ENCODE results near the gene SPATS2L.

Gene SPATS2L

DNA sequence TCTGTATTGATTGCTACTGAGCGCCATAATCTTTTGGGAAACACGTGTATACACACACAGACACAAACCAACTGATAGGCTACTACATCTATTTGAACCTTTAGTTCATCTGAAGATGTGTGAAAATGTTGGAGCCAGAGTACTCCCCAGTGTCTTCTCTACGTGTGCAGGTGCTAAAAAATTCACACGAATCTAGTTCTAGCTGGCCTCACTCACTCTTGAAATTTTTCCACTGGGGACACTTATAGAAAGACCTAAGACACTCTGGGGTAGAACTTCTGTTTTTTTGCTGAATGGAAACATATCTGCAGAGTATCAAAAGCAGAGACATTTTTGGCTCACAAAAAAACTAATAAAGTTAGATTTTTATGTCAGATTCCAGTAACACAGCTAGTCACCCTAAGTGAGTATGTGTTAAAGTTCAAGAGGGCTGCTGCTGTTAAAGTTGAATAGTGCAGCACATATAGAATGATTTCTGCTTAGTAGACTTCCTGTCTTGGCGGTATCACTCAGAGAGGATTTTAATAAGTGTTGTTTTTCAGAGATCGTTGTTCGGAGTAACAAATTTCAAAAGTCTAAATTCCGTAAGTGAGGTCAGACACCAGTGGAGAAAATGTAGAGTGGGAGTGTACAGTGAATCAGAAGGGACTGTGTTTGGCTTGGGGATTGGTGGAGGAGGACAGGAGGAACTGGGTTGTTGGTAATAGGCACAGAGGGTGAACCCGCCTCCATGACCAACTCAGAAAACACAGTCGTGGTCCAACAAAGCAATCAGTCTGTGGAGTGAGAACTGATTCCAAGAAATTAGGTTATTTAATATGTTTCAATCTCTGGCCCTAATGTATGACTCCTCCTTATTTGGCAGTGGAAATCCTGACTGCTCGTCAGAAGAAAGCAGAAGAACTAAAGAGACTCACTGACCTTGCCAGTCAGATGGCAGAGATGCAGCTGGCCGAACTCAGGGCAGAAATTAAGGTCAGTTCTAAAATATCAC lies 160.2 kb downstream of the SPATS2L start:
- no peak for DNase-seq (ENCODE audit: low read depth in 2 of 2)

DNA sequence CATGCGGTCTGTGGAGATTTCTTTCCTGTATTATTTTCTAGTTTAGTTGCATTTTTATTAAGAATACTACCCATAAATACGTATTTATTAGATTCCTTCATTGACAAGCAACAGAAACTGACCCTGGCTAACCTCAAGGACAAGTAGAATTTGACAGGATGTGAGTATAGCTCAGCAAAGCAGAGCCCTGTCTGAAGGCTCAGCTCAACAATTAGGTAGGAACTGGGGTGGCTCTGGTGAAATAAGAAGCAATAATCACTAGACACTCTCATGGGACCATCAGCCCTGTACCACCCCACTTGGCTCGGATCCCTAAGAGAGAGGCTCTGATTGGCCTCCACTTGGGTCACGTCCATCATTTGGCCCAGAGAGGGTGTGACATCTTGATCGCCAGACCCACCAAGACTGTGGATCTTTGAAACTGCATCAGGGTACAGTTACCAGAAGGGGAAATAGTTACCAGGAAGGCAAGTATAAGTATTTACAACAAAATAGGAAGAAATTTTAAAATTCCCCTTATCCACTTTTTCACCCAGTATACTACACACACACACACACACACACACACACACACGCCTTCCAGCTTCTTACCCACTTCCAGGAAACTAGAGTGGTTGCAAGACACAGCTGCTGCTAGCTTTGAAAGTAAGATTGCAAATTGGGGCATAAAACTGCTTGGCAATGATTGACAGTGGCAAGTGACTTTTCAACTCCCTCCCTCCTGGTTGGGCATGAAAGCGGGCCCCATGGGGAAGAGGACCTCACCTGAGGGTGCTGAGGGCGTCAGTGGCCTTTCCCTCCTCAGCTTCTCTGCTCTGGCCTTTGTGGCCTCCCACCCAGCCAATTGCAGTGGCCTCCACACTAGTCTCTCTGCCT lies 161.6 kb downstream of the SPATS2L start:
- DNase-seq (ENCODE audit: low read depth in 2 of 2) = no peak

DNA sequence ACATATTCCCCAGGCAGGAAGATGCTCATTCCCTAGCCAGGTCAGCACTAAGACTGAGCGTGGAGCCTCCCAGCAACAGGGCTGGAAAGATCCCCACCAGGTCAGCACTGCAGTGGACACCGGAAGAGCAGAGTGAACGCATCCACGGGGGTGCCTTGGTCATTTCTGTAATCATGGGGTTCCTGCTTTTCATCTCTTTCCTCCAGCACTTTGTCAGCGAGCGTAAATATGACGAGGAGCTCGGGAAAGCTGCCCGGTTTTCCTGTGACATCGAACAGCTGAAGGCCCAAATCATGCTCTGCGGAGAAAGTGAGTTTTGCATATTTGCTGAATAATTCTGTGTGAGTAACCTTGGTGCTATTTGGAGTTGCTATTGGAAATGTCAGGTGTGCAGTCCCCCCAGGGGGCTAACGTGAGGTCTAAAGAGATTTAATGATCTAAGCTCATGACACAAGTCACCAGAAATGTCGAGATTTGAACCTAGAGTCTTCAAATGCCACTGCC lies 163.3 kb downstream of the SPATS2L start:
- no peak for DNase-seq (ENCODE audit: low read depth in 2 of 2)

DNA sequence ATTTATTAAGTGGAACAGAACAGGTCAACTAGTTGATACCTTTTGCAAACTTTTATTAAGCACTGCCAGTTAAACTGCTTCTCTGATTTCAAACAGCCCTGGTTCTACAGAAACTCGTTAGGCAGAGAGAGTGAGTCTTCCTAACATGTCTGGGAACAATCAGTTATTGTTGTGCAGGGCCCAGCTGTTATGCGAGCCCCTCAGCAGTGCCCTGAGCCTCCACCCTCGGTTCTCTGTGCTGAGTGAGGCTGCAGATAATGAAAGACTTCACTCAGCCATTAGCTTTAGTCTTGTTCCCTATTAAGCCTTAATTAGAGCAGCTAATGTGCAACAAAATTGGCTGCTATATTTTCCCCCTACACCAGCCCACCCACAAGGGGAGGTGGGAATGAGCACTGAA lies 163.7 kb downstream of the SPATS2L start:
- DNase-seq (ENCODE audit: low read depth in 2 of 2) = no peak

DNA sequence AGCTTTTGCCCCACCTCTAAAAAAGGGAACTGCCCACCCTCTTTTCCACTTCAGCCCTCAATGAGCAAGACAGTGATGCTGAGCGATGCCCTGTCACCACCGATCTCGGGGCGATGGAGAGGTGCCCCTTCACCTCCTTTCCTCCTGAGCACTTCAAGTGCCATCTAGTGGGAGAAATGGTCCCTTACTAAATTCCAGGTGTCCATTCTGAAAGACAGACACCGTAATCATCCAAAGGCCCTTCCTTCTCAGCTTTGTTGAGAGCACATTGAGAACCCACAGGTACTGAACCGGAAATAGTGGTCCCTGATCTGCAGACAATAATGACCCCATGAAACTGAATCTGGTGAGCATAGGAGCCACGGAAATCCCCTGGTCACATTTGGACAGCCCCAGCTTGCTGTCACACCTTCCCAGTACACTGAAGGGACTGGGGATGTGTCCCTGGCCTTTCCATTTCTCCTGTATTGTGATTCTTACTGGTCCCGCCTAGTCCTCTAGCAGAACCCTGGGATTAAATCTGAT lies 164.9 kb downstream of the SPATS2L start:
- no peak for DNase-seq (ENCODE audit: low read depth in 2 of 2)

DNA sequence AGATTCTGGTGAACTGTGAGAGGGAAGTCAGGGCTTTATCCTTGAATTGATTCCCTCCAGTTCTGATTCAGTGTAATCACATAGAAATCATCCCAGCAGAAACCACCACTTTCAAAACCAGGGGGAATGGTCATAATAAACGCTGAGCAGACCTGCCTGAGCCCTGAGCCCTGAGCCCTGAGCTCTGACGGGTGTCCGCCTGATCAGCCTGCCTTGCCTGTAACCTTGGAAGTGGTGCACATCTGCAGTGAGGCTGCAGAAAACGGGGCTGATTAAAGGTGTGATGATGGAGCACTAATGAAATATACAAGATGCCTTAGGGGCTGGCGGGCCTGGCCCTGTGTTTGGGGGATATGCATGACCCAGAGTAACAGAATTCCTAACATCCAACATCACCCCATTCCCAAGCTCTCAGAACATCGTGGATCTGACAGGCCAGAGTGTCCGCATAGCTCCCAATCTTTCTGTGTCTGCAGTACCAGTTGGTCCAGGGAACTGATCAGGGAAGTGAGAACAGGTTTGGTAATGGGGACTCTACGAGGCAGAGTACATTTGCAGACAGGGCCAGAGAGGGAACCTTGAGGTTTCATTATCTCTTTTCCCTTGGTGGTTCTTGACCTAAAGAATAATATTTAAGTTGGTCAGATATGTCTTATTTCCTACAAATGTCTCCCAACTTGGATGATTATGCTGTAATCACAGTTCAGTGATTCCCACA lies 165.6 kb downstream of the SPATS2L start:
- no peak for DNase-seq (ENCODE audit: low read depth in 2 of 2)

DNA sequence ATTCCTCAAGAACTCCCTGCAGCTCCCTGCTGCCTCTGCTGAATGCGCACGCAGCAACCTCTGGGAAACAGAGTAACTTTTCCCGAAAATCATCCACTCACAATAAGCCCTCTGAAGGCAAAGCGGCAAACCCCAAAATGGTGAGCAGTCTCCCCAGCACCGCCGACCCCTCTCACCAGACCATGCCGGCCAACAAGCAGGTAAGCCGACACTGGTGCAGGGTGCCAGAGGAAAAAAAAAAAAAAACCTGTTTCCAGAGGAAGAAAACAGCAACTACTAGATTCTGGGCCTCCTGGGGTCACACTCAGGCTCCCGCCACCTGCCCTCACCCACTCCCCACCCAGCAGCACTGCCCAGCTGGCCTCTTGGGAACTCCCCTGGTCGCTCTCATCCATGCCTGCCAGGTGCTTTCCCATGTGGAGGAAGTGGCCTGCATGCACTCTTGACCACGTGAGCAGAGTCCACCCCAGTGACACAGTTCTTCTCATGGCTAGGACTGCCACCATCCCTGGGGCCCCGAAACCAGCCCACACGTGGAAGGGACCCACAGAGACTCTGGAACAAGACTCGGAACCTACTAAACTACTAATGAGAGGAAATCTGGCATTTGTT lies 166.5 kb downstream of the SPATS2L start:
- DNase-seq (ENCODE audit: low read depth in 2 of 2) = no peak

DNA sequence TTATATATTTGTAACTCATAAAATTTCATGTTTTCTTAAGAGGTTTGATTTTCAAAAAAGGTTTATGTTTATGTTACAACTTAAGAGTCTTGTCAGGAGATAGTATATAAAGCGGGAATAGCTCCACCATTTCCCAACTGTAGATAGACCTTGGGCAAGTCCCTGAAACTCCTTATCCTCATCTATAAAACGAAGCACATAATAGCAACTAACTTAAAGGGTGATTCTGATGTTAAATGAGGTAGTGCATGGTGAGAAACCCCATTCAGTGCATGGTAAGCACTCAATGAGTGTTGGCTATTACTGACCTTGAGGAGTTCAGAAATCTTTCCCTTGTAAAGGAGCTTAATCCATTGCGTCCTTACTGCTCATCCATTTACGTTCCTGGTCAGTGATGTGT lies 169.3 kb downstream of the SPATS2L start:
- DNase-seq (ENCODE audit: low read depth in 2 of 2) = no peak

DNA sequence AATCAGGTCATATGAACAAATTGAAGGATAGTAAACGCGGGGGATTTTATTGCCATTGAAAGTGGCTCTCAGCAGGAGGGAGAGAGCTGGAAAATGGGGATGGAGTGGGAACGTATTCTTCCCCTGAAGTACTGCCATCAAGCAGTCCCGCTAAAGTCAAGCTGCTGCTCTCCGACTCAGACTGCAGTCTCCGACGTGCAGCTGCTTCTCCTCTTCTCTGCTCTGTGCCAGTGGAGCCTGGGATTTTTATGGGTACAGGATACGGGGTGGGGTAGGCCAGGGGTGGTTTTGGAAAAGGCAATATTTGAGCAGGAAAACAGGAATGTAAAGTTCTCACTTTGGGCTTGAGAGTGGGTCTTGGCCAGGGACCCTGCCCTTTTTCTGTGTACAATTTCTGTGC lies 170.3 kb downstream of the SPATS2L start:
- no peak for DNase-seq (ENCODE audit: low read depth in 2 of 2)

DNA sequence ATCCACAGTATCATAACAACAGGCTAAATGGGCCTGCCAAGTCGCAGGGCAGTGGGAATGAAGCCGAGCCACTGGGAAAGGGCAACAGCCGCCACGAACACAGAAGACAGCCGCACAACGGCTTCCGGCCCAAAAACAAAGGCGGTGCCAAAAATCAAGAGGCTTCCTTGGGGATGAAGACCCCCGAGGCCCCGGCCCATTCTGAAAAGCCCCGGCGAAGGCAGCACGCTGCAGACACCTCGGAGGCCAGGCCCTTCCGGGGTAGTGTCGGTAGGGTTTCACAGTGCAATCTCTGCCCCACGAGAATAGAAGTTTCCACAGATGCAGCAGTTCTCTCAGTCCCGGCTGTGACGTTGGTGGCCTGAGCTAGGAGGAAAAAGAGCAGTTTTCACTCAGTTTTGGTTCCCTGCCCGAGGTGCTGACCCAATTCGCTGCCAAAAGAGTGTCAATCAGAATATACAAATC lies 171.2 kb downstream of the SPATS2L start:
- no peak for DNase-seq (ENCODE audit: low read depth in 2 of 2)

DNA sequence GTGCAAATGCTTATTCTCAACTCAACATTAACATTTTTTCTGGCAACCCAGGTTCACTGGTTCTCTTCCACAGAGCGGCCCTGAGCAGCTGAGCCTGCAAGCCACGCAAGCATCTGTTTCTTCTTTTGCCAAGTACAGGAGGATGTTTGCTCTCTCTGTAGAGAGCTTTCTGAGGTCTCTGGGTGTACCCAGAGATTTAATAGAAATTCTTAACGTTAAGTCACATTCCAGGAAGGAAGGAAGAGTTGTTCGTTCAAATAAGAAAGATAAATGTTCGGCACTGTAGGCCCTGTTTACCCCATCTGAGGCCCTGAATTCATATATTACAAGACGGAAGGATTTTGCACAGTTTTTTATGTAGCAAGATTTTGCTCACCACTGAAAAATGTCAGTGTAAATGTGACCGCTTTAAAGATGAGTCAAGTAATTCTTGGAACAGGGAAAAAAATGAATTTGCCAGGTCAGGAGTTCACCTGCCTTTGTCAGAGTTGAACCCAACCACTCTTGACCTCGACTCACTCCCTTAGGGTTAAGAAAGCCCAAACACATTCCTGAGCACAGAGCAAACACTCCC lies 173.3 kb downstream of the SPATS2L start:
- DNase-seq (ENCODE audit: low read depth in 2 of 2) = no peak

DNA sequence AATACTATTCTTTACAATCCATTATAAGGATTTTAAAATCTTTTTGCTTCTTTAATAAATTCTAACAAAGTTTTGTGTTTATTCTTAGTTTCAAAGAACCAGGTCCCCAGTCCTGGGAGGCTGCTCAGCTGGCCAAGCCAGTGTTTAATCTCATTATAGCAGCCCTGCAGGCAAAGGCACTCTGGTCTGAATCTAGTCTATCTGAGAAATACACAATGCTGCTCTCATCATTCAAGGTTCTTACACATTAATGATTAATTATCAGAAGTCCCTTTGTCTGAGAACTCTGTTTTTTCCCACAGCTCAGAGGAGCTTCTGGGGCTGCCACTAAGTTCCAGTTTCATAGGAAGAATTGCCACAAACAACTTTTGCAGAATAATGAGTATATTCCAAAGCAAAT lies 175.7 kb downstream of the SPATS2L start:
- no peak for DNase-seq (ENCODE audit: low read depth in 2 of 2)

DNA sequence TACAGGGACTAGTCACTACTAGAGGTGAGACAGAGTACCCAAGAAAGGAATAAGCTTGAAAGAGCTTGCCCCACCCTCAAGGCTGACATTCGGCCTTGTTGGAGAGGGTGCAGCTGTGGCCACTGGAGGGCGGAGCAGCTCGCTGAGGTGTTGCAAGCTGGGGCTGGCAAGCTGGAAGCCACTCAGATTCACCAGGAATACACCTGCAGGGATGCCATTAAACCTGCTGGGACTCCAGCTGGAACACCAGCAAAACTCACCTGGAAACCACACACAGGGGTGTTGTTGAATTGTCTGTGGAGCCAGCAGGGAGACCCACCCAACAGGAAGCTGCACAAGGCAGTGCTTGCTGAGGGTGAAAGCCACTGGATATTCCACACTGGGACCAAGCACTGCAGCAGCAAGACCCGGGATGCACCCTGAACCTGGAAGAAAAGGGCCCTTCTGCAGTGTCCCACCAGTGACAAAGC lies 177.3 kb downstream of the SPATS2L start:
- DNase-seq (ENCODE audit: low read depth in 2 of 2) = no peak

DNA sequence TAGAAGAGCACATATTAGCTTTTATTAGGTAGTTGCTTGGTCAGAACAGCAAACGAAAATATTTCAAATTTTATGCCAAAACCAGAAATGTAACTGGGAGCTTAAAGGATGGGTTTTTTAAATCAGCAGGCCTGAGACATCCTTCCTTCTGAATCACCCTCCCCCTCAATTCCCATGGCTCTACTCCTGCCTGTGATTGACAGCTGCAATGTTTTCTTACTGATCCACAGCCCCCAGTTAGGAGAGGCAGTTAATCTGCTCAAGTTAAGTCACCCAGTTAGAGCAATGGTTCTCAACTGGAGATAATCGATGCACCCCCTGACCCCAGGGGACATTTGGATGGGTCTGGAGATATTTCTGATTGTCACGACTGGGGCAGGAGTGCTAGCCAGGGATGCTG lies 178.4 kb downstream of the SPATS2L start:
- DNase-seq (ENCODE audit: low read depth in 2 of 2) = no peak

DNA sequence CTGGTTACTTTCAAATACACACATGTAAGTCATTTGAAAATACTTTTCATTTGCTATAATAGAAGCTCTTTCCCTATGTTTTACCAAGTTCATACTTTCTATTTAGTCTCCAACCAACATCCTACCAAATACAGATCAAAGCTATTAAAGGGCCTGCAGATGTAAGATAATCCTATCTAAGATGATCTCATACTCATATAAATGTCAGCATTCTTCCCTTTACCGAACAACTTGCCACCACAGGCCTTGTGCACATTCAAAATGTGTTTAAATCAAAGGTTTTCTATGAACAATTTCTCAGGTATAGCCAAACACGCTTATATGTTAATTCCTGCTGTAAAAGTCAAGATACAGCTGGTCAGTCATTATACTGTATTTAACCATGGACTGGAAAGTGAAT lies 180.0 kb downstream of the SPATS2L start:
- no peak for DNase-seq (ENCODE audit: low read depth in 2 of 2)

DNA sequence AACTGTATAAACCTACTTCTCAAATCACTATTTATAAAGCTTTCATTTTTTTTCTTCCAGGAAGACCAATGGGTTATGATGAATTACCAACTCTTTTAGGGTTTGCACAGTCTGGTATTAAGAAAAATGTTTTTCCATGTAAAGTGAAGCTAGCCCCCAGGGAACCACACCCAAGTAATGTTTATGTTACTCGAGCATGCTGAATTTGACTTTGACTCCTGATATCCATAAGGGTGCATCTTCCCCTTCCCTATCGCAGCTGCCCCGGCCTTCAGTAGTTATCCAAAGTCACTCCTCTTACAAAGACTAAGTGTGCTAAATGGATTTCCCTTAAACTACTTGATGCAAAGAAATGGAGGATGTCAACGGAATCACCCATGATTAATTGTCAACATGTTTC lies 181.7 kb downstream of the SPATS2L start:
- no peak for DNase-seq (ENCODE audit: low read depth in 2 of 2)

DNA sequence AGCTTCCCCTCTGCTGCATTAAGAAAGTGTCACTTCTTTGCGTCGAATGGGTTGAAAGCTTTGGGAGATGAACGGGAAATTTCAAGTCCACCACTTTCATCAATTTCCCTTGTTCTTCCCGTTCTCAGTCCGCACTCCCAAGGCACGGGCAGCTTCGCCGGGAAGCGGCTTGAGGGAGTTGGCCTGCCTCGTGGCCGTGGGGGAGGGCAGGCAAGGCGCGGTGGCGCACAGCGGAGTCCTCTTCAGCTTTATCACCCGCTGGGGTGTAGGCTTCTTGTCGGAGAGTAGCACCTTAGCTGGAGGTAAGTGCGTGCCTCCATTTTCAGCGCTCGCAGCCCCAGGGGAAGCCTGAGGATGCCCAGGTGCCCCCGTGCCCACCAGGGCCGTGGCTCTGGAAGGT lies 183.5 kb downstream of the SPATS2L start:
- no peak for DNase-seq (ENCODE audit: low read depth in 2 of 2)

DNA sequence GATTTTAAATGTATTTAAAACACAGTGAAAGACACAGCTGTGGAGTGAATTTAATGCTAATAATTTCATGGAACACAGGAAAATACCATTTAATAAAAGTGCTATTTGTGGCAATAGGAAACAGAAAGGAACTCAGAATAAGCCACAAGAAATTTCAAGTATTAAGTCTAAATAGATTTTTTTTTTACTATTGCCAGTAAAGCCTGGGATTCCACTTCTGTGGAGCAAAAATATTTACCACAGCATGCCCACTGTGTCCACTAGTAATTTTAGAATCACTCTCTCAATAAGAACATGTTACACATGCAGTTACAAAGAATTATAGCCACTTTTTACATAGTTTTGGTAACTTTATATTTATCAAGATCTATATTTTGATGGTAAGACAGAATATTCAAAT lies 186.2 kb downstream of the SPATS2L start:
- DNase-seq (ENCODE audit: low read depth in 2 of 2) = no peak

DNA sequence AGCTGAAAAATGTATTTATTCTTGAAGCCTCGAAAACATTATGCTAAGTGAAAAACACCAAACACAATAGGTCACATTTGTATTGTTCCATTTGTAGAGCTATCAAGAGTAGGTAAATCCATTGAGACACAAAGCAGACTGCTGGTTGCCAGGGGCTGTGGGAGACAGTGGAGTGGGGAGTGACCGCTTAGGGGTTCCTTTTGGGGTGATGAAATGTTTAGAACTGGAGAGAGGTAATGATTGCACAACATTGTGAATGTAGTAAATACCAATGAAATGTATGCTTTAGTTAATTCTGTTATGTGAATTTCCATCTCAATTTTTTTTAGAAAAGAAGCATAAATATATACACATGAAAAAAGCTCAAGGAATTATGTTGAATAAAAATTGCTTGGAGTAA lies 187.6 kb downstream of the SPATS2L start:
- no peak for DNase-seq (ENCODE audit: low read depth in 2 of 2)

DNA sequence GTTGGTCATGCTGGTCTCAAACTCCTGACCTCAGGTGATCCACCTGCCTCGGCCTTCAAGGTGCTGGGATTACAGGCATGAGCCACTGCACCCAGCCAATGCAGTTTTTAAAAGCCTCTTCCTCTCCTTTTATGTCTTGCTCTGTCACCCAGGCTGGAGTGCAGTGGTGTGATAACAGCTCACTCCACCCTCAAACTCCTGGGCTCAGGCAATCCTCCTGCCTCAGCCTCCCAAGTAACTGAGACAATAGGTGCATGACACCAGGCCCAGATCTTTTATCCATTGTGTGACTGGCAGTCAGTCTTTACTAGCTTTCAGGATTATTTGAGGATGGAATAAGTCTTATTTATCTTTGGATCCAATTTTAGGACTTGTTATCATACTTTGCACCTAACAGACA lies 190.2 kb downstream of the SPATS2L start:
- DNase-seq (ENCODE audit: low read depth in 2 of 2) = no peak

All from stimulated activated CD8-positive, alpha-beta memory T cell treated with anti-CD3 and anti-CD28 coated beads, Interleukin-7, amount 100 ng/mL, for 1 hour (primary cell).